ENCODE measurements around the gene C17orf113.
A peak's percentile ranks its signal among the peaks of the same experiment; 100 is the strongest.

The C17orf113 gene

DNA sequence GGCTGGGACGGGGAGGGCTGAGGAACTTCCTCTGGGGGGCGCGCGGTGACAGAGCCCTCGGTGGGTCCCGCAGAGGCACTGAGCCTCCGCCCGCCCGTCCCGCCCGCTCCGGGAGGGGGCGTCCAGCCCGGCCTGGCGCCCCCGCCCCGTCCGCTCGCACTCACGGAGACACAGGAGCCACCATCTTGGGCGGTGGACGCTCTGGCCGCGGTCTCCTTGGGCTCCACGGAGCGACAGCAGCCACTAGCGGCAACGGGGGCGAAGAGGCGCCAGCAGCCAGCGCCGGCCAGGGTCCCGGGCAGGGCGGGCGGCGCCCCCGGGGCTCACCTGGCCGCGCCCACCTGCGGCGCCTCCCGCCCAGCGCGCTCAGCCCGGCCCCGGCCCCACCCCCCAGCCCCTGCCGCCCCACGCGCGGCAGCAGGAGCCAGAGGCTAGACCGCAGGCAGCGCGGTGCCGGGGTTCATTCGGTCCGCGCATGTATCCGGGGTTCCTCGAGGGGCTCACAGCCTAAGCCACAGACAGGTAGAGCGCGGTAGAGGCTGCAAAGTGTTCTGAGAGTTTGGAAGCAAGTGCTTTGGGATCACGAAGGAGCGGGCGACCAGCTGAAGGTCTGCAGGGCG lies at the start of gene C17orf113:
Gene C17orf113, minus strand, starts transcription at position 209 of the 620 bp plus-strand sequence. CDS start 7,225 bp downstream, outside the sequence.
- DNase-seq: peak; percentile 23 to 47

DNA sequence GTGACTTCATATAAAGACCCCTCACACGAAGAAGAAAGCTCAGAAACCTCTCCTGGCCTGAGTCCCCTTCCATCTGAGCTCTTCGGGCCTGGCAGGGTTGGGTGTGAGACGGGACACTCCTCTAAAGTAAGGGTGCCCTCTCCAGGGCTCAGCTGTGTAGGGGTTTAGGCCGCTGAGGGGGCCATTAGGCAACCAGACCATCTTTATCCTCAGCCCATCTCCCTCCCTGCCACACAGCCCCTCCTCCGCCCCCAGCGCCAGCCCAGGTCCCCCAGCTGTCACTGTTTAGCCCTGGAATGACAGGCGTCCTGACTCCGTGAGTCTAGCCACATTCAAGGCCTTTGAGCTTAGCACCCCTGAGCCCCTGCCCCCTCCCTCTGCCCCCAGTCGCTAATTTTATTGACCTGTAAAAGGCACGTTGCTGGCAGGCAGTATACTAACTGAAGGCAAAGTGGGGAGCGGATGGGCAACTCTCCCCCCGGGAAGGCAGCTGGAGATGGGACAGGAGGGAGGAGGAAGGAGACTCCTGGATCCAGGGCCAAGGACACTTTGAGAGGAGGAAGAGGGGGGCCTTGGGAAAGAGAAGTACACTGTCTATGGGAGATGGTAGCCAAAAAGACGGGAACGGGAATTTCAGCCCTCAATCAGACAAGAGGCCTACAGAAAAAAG lies 48.5 kb upstream of the C17orf113 start:
- no peak for DNase-seq

GRCh38 chr17:42097691-42098631 lies 47.6 kb upstream of the C17orf113 start, which contains the start of gene ZNF385C:
Gene ZNF385C (minus strand): TSS chr17:42098473. CDS start chr17:42063056, 35,417 bp downstream.
- DNase-seq: no peak

GRCh38 chr17:42096360-42097111 lies 46.1 kb upstream of the C17orf113 start:
- DNase-seq: no peak

GRCh38 chr17:42094375-42095069 lies 44.1 kb upstream of the C17orf113 start:
- DNase-seq: no peak

- no peak for DNase-seq
These were observed 42.5 kb upstream of the C17orf113 start for GRCh38 chr17:42092939-42093338.

DNA sequence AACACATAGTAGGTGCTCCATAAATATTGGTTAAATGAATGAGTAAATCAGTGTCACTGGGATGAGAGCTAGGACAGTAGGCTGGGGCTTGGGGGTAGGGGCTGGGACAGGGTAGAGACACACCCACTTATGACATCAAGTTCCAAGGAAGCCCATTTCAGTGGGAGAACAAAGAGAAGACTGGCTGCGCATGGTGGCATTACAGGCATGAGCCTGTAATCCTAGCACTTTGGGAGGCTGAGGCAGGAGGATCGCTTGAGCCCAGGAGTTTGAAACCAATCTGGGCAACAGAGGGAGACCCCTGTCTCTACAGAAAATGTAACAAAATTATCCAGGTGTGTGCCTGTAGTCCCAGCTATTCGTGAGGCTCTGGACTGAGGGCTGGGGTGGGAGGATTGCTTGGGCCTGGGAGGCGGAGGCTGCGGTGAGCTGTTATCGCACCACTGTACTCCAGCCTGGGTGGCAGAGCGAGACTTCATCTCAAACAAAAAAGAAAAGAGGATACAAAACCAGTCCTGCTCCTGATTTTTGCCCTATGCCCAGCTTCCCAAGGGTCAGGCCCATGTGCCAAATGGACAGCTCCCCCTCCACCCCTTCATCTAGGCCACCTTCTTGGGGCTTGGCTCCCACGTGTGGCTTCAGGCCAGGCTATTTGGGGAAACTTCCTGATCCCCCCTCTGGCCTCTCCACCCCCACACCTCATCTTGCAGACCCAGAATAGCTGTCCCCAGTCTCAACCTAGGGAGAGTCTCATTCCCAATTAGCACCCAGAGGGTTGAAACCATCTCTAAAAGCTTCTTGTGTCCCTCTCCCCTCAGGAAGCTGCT lies 40.8 kb upstream of the C17orf113 start:
- DNase-seq: no peak

DNA sequence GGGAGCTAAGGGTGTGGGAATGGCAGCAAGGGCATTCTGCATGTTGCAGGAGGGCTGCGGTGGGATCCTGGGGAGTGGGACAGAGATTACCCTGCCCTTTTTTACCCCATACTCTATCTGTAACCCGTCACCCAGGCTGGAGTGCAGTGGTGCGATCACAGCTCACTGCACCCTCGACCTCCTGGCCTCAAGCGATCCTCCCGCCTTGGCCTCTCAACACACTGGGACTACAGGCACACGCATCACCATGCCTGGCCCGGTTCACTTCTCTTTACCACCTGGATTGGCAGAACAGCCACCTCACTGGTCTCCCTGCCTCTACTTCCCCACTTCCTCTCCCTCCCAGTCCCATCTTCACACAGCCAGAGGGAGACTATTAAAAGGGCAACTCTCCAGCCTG lies 38.3 kb upstream of the C17orf113 start:
- no peak for DNase-seq

DNA sequence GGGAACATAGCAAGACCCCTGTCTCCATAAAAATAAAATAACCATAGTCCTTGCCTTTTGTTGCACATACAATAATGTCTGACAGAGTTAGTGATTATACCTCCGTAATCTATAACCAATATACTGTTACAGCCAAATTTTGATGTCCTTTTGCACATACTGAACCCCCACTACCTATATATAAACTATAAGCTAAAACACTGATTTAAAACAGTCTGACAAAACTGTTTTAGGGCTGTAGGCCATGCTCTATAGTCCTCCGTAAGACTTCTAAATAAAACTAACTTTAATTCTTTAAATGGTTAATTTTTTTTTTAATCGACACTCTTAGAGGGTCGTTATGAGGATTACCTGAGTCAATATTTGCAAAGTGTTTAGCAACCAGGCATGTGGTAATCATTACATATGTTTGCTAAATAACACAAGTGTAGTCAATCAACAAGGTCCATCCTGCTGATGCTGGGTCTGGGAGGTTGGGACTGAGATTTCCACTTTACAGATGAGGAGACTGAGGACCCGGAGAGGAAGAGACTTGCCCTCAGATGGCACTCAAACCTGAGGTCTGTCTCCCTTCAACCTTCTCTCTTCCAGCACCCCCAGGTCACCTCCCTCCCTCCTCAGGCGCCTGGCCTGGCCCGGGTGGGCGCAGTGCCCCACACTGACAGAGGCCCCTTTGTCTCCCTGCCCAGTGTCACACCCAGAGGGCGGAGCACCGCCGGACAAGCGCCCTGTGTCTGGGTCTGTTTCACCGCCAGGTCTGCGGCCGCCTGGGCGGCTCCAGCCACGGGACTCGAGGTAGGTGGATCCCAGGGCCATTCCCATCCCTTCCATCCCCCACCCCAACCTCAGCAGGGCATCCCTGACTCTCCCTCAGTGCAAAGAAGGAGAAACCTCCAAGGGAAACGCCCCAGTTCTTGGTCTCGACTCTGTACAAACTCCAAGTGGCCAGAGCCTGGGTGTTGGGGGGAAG lies 37.6 kb upstream of the C17orf113 start:
- DNase-seq: no peak

GRCh38 chr17:42087042-42087701 lies 36.8 kb upstream of the C17orf113 start:
- no peak for DNase-seq

GRCh38 chr17:42081516-42082129 lies 31.2 kb upstream of the C17orf113 start:
- no peak for DNase-seq

GRCh38 chr17:42079541-42079940 lies 29.1 kb upstream of the C17orf113 start:
- DNase-seq: no peak

DNA sequence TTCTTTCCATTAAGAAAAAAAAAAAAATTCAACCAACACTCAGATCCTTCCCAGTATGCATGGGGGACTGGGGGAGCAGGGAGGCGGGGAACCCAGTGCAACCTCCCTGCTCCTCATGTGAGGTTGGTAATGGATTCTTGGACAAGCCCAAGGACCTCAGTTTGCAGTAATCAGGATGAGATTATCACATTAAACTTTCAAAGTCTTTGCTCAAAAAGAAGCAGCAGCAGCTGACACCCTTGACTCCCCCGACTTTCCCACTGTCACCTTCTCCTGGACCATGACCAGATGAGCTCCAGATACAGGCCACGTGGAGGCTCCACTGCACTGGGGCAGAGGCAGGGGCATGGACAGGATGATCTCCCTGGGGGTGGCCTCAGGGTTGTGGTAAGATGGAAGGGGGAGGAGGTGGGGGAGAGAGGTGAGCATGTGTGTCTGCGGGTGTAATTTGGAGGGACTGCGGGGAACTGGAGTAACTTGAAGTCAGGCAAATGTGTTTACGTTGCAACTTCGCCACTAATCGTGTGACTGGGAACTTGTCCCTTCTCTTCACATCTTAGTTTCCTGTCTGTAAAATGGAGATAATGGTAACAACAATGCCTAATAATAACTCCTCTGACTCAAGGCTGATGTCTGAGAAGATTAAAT lies 28.1 kb upstream of the C17orf113 start:
- no peak for DNase-seq

DNA sequence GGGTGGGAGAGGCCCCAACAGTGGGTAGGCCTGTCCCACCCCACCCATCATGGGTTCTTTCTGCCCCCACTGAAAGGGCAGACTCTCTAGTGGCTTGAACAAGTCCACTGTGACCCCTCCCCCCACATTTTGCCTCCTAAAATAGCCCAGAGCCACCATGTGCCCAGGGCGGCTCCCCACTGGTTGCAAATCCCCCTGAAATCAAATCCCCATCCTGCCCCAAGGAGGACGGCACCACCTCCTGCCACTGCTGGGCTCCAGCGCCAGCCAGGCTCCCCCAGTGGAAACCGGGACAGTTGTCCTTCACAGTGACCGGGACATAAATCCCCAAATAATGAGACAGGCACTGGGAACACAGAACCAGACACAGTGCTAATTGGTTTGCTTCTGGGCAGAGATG lies 27.4 kb upstream of the C17orf113 start:
- DNase-seq: no peak

- DNase-seq: no peak
These were observed 26.6 kb upstream of the C17orf113 start for GRCh38 chr17:42076797-42077559.

GRCh38 chr17:42075789-42076188 lies 25.4 kb upstream of the C17orf113 start:
- no peak for DNase-seq
